Endothelial cell of hepatic sinusoid (primary cell): ENCODE results near the gene DCUN1D3.

Experiments used
- in situ Hi-C: cut with HindIII; loops from 2 replicates; pipeline ENCODE4 v1.10.0; 2017; ENCODE audit warnings: low sequenced_read_pairs

Gene DCUN1D3

DNA sequence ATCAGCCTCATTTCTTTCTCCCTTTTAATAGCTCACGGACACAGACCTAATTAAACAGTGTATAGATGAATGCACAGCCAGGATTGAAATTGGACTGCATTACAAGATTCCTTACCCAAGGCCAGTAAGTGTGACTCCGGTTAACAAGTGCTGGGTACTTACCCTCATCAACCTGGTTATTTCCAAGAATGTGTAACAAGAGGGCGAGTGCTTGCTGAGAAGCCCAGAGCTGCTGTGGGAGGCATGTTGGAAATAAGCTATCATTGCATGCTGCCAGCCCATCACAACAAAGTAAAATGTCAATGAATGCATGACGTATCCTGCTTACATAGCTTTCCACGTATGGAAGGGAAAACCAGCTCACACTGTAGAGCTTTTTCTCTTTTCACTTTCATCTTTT lies 19.9 kb upstream of the DCUN1D3 start:
- in situ Hi-C loops = no loop called here

GRCh38 chr16:20918486-20919239 lies 18.5 kb upstream of the DCUN1D3 start:
- in situ Hi-C loops = no loop called here

DNA sequence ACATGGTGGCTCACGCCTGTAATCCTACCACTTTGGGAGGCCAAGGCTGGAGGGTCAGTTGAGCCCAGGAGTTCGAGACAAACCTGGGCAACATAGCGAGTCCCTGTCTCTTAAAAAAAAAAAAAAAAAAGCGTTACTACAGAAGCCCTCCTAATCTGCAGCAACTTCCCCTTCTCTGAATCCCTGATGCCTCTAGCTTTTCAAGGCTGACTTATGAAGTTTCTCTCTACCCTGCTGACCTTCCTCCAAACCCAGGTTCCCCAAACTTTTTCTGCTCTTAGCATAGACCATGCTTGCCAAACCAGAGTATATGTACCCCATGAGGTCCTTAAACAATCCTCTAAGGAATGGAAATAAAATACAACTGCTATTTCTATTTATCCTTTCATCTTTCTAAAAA lies 16.8 kb upstream of the DCUN1D3 start:
- in situ Hi-C loops = no loop called here

DNA sequence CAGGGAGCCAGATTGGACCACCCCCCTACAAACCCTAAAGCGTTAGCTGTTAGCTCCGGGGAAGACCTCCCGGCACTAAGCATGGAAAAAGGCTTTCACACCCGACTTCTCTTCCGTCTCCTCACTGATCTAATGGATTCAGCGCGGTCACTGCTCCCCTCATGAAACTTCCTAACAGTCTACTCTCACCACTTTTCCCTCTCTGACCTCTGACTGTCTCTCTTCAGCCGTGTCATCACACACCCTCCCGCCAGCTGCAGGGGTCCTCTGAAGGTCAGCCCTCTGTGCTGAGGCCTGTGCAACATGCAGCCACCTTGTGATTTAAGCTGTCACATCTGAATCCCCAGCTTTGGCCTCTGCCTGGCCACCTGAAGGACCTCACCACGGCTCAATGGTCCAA lies 16.1 kb upstream of the DCUN1D3 start:
- in situ Hi-C loops = no loop called here

DNA sequence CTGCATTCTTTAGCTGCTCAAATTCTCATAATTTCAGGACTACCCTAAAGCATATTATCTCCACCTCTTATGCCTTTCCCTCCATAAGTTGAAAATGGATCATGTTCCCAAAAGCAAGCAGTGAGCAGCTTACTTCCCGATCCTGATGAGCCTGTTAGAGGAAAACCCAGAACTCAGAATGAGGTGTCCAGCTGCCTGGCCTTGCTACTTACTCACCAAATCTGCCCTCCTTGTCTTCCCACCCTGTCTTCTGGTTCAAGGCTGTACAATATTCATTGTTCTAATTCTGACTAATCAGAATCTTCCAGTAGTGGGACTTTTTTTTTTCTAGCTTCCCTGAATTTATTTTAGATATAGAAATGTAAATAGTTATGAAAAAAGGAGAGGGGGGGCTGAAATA lies 11.2 kb upstream of the DCUN1D3 start:
- in situ Hi-C loops = no loop called here

DNA sequence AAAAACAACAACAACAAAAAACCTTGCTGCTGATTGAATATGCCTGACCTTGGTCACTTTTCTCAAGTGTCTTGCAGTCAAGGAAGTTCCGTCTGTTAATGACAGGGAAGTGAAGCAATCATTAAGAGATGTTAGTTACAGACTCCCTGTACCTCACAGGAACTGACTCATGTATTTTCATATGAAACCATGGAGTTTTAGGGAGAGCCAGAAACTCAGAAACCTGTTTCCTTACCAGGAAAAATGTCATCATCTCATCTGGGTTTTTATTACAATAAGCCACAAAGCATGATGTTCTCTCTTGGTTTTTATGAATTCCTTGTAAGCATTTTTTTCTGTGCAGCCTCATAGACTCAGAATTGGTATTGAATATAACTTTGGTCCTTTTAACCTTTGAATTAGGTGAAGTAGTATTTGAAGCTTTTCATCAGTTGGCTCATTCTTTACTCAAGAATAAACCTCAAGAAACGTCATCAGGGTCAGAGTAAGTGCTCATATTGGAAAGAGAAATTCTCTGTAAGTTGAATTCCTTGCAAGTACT lies 10.7 kb upstream of the DCUN1D3 start:
- in situ Hi-C loops = no loop called here

DNA sequence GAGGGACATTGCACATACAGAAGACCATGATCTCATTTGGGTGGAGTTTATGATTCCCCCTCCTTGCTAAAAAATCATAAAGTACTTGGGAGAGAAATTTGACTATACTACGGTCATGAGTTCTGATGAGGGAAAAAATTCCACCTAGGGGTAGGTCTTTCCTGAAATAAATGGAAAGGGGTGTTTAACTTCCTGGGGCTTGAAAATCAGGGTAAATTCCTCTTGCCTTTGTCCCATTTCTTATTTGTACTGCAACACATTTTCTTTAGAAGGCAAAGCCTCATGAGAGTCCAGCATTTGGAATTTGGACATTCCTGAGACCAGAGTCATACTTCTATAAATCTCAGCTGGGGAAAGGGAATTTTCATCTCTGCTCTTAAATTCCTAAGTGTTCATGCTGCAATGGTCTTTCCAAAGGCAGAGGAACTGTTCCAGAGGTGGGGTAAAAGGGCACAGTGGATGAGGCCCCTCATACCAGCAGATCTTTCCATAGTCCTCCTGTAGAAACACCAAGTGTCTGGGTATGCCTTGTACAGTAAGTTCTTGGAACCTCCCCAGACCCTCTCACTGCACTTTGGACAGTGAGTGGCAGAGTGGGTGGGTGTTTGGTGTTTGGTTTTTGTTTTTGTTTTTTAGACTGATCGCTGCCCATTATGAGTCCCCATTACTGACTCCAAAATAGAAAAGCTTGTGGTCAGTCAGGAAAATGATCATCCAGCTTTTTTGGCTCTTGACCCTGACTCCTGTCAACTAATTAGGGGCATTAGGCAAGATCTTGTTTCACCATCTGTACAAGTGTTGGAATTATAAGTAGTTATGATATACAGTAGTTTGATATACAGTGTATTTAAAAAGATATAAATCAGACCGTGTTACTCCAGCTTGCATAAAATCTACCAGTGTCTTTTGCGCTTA lies 6.4 kb upstream of the DCUN1D3 start:
- in situ Hi-C loops = loop anchor here (5.0 kb wide), 2 partner anchors 59 to 386 kb away; no protein-coding TSS in a partner anchor

DNA sequence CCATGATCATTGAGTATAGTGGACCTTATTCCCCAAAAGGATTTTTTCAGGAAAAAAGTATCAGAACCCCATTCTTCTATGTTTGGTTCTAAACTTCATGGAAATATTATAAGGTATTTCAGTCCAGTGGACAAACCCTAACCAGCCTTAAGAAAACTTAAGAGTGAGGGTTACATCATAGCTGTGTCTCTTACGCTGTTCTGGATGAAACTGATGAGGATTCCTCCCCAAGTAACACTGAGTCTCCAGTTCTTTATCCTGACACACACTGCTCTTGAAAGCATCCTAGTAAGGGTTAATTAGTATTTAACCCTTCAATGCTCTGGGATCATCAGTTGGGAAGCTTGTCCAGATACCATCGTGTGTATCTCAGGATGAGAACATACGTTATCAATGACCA lies 5.4 kb upstream of the DCUN1D3 start:
- in situ Hi-C loops = loop anchor here (5.0 kb wide), 2 partner anchors 58 to 387 kb away; no protein-coding TSS in a partner anchor

DNA sequence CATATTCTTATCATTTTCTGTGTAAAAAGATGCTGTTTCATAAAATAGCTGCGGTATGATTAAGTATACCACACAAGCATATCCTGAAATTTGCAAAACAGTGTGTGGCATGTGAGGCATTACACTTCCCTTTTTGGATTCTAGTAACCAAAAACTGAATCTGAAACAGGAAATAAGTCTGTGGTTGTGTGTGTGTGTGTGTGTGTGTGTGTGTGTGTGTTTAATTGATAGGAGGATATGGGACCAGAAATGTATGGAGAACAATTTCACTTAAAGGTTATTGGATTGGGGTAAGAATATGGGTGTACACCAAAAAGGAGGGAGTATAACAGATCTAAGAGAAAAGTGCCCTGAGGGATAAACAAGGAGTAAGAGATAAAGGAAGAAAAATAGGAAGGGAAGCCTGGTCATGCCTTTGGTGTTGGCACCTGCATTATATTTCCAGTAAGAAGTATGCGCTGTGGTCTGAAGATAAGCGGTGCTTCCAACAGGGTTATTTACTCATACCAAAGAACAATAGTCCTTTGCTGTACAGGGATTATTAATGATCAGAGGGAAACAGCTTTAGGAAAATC lies 4.4 kb upstream of the DCUN1D3 start:
- in situ Hi-C loops = loop anchor here (5.0 kb wide), 2 partner anchors 57 to 388 kb away; no protein-coding TSS in a partner anchor

GRCh38 chr16:20903899-20904506 lies 3.8 kb upstream of the DCUN1D3 start:
- in situ Hi-C loops = no loop called here

- in situ Hi-C loops = no loop called here
Measured at GRCh38 chr16:20903116-20903898, 3.1 kb upstream of the DCUN1D3 start.

- in situ Hi-C loops = no loop called here
Measured at GRCh38 chr16:20902426-20902825, 2.3 kb upstream of the DCUN1D3 start.

DNA sequence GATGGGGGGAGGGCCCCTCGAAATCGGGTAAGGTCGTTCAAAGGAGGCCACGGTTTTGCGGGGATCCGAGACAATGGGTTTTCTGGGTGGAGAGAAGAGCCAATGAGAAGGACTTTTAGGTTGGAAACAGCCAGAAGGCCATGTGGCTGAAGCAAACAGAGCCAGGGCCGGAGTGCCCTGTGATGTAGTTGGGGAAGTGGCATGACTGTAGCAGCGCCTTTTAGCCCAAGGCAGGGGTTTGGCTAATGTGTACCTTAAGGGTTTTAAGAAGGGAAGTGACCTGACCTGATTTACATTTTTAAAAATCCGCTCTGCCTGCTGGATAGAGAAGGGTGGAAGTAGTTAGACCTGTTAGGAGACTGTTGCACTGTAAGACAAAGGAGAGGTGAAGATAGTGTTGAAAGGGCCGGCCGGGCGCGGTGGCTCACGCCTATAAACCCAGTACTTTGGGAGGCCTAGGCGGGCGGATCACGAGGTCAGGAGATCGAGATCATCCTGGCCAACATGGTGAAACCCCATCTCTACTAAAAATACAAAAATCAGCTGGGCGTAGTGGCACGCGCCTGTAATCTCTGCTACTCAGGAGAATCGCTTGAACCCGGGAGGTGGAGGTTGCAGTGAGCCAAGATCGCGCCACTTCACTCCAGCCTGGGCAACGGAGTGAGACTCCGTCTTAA lies 1.4 kb upstream of the DCUN1D3 start:
- in situ Hi-C loops = no loop called here

- in situ Hi-C loops = no loop called here
Measured at GRCh38 chr16:20901068-20901435, 894 bp upstream of the DCUN1D3 start.

DNA sequence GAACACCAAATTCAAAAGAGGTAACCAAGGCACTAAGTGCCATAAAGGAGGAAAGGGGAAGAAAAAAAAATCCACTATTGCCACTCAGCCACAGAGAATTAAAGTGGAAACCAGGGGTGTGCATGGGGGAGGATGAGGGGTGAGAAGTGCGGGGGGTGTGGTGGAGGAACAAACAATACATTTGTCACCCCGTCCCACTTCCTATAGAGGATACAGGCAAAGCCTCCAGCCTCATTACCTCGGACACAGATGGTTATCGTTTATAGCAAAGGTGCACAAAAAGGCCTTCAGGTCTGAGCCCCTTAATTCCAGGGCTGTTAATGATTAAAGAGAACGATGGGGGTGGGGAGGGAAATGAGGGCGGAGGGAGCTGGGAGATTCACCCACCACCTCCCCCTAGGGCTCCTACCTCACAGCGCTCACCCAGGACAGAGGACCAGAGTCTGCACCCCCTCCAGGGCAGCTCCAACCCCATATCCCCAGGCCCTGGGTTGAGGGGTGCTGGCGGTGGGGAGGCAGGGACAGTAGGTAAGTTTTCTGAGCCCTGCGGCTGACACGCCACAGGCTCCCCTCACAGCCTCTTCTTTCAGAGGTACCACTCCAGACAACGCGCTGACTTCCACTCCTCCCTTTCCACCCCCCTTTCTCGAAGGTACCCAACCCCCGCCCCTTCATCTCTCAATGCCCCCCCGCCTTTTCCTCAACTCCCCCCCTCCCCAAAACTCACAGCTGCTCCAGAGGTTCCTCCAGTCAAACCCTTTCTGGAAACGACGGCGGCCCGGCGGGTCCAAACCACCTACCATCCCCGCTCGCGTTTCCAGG lies 470 bp downstream of the DCUN1D3 start:
- in situ Hi-C loops = no loop called here

GRCh38 chr16:20899071-20899470 lies 1.1 kb downstream of the DCUN1D3 start:
- in situ Hi-C loops = no loop called here

DNA sequence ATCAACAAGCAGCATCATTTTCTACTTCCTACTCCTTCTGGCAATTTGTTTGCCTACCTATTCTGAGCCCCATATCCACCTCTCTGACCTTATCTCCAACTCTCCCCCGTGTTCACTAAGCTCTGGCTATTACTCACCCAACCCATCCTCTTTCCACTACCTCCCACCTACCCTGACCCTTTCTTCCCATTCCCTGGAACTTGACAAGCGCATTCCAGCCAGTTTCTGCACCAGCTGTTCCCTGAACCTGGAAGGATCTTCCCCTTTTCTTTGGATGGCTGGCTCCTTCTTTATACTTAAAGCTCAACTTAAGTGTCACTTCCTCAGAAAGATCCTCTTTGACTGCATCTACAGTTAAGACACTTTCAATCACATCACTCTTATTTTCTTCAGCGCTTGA lies 2.2 kb downstream of the DCUN1D3 start:
- in situ Hi-C loops = no loop called here

DNA sequence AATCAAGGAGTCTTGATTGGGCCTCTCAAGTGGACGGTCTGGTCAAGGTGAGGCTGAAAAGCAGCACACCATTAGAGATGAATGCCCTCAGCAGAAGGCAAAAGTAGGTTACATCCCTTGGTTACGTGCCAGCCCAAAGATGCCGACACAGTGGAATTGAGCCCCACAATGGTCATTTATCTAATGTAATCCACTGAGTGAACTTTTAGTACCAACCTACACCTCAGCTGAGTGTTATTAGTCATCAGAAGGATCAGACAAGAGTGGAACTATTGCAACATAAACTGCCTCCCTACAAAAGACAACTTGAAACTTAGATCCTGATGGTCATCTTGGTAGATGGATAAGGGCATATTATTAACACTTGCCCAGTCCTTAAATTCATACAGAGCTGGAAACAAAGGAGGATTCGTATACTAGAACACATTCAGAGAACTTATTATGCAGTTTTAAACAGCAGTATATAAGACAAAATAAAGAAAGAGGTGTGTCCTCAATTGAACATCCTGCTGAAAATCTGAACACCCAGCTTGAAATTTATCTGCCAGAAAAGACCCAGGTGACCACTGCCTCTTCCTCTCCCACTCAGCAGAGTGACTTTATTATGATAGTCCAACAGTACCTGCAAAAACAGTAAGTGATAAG lies 2.8 kb downstream of the DCUN1D3 start:
- in situ Hi-C loops = no loop called here
